ENCODE results near the gene SEC24C. TPM values are rescaled to one million over a fixed set of nuclear protein-coding genes. Genes with fewer than 3 reads are reported as not detected.

SEC24C gene
- total and polyA plus RNA-seq, 2 of the 4 experiments (the other 2 are of a cell fraction), result 74.2 to 88.9 TPM

DNA sequence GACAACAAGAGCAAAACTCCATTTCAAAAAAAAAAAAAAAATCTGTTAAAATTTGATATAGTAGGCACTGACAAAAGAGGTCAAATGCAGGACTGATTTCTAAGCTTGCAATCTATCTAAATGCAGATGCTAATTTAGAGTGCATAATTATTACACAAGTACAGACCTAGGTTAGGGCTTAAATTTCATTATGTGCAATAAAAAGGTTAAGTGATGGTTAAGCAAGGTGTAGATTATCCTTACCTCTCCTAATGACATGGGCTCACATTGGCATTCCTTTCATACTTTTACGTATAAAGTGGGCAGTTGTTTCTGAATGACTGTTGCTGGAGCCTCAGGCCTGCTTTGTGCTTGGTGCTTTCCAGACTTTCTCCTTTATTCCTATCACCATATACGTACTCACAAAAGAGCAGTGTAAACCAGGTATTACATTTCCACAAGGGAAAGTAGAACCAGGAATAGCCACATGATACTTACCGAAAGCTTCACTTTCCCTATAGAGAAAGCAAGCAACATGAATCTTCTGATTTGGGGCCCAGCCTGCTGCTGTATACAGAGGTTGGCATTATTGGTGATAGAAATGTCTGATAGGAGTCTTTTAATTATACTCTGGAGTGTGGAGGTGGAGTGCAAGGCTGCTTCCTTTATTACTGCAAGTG, 35.5 kb downstream of the SEC24C start:
- Histone ChIP-seq H3K9me1 (ENCODE audit: insufficient read depth, low read length) (no peaks in the 10 kb centered on the region), H3K14ac (replicated peaks; ENCODE audit: low read depth, low read length) (no peak overlapping the region), H2BK5ac (ENCODE audit: low read depth, low read length, poor library complexity, severe bottlenecking) (no peak overlapping the region), H3K27me3 (ENCODE audit: control insufficient read depth, insufficient read depth, low read length) (no peaks in the 10 kb centered on the region), H2BK15ac (ENCODE audit: low read depth, low read length) (no peak overlapping the region), H4K8ac (ENCODE audit: low read depth in 2 of 2, low read length in 2 of 2) (no peak overlapping the region), H3K9me3 (ENCODE audit: control insufficient read depth, insufficient read depth, low read length) (no peaks in the 10 kb centered on the region), H2BK120ac (ENCODE audit: low read depth, low read length) (no peak overlapping the region), H3K36me3 (ENCODE audit: control insufficient read depth, insufficient read depth, low read length) (peaks cover 17% of the 10 kb centered on the region), H2AFZ (replicated peaks; ENCODE audit: low read length, poor library complexity) (no peak overlapping the region), H3K79me1 (ENCODE audit: low read depth in 1 of 2, low read length in 2 of 2) (peaks cover 13 to 56% of the 10 kb centered on the region in 2 experiments), H4K20me1 (ENCODE audit: insufficient read depth, low read length) (peaks cover 12% of the 10 kb centered on the region), H4K91ac (ENCODE audit: insufficient read depth, low read depth, low read length) (no peak overlapping the region), H3K56ac (ENCODE audit: extremely low read depth, insufficient read depth, low read length) (no peak overlapping the region), H3K27ac (ENCODE audit: insufficient read depth, low read length) (no peak overlapping the region), H3K23ac (ENCODE audit: low read depth, low read length) (no peak overlapping the region; the same call in 1 of the 2 replicates), H3K18ac (ENCODE audit: low read depth, low read length) (no peak overlapping the region), H2BK20ac (ENCODE audit: low read depth, low read length) (no peak overlapping the region), H4K5ac (ENCODE audit: low read depth, low read length) (no peak overlapping the region), H2AK5ac (ENCODE audit: low read depth, low read length) (no peak overlapping the region), H3K4me1 (ENCODE audit: control insufficient read depth, insufficient read depth, low read length) (peaks cover 5% of the 10 kb centered on the region; the same call in 1 of the 2 replicates), H3K9ac (ENCODE audit: low read depth, low read length) (no peak overlapping the region), H3K4me3 (ENCODE audit: insufficient read depth, low read depth, low read length) (no peak overlapping the region), H3K4ac (ENCODE audit: low read depth, low read length) (no peak overlapping the region), H2AK9ac (replicated peaks; ENCODE audit: low read depth, low read length, poor library complexity) (no peak overlapping the region), H3K4me2 (ENCODE audit: low read depth, low read length) (no peak overlapping the region)
- dilution Hi-C loops (cut with HindIII; ENCODE audit: low sequenced_read_pairs, unreplicated experiment) (no loop called here), intact Hi-C loops (cut with micrococcal nuclease) (loop anchor here (2.0 kb wide), 1 partner anchor 35 kb away; the partner anchor contains the start of gene SEC24C), in situ Hi-C loops (cut with MboI; ENCODE audit: low sequenced_read_pairs) (no loop called here)
- ChIA-PET POLR2A (ENCODE audit: unreplicated experiment) (no interaction called here), CTCF (interaction anchor here (0.6 kb wide), 1 partner anchor 1609 kb away, joined by 3 read pairs; no protein-coding TSS in a partner anchor)
- BruUV-seq (replicated peaks), result no TSS peak
- TF ChIP-seq MXI1 (IDR thresholded peaks at IDR 0.05; ENCODE audit: borderline replicate concordance, low read depth, low read length), result no peak
- no peak for DNase-seq
- ATAC-seq (ENCODE audit: low read depth), result no peak
- no CpG with 5 or more reads among the region's 3 CpGs for WGBS, 2 experiments (ENCODE audit: extremely low coverage in 2 of 2, insufficient read length in 1 of 2)

Data from IMR-90 (cell line).